Gastrocnemius medialis (tissue), 4 donors: ENCODE measurements around the gene IL17C.

Source experiments
- POLR2A ChIP-seq, 2 donors: fragments of 450-650 bp; IDR thresholded peaks; one replicate each; pipeline ENCODE4 v1.6.1; 2017; ENCODE audit warnings: antibody characterized with exemption in 2 of 2, mild to moderate bottlenecking in 2 of 2, moderate library complexity in 2 of 2
- TF ChIP-seq, protein P1 (sequence below), 5 experiments: fragments of 450-650 bp in 3 of 5; fragments of 200-600 bp in 2 of 5; sonication (generic) in 2 of 5; IDR thresholded peaks in 4 of 5; conservative IDR thresholded peaks in 1 of 5; 1 replicate in 4 of 5; 2 replicates in 1 of 5; pipeline ENCODE4 v1.5.1; 2016 to 2019; ENCODE audit warnings: antibody characterized with exemption in 5 of 5, mild to moderate bottlenecking in 3 of 5, moderate library complexity in 3 of 5

DNA sequence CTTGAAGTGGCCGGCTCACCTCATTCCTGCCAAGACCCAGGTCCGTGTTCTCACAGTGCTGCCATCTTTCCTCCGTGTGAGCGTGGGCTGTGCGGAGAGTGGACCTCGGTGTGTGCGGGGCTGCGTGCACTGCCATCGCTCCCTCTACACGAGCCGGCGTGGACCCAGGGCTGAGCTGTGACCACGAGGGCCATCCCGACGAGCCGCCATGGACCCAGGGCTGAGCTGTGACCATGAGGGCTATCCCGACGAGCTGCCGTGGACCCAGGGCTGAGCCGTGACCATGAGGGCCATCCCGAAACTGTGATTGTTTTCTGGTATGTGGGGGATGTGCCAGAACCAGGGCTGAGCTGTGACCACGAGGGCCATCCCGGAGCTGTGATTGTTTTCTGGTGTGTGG is 33.4 kb downstream of the IL17C start:
- TF ChIP-seq, protein P1, sequence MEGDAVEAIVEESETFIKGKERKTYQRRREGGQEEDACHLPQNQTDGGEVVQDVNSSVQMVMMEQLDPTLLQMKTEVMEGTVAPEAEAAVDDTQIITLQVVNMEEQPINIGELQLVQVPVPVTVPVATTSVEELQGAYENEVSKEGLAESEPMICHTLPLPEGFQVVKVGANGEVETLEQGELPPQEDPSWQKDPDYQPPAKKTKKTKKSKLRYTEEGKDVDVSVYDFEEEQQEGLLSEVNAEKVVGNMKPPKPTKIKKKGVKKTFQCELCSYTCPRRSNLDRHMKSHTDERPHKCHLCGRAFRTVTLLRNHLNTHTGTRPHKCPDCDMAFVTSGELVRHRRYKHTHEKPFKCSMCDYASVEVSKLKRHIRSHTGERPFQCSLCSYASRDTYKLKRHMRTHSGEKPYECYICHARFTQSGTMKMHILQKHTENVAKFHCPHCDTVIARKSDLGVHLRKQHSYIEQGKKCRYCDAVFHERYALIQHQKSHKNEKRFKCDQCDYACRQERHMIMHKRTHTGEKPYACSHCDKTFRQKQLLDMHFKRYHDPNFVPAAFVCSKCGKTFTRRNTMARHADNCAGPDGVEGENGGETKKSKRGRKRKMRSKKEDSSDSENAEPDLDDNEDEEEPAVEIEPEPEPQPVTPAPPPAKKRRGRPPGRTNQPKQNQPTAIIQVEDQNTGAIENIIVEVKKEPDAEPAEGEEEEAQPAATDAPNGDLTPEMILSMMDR (IDR thresholded peaks at IDR 0.05 in 4 of 5, conservative IDR thresholded peaks at IDR 0.05 in 1 of 5): no peak
- TF ChIP-seq POLR2A (IDR thresholded peaks at IDR 0.05): no peak
